Retinal pigment epithelial cell (primary cell): Measurements from ENCODE around the gene F8A3.
"Not testable (repeated sequence)": the region's sequence is repeated elsewhere in the genome, so short reads cannot be mapped to it uniquely, and the experiment has no call there.

ENCODE experiments used
- DNase-seq: peaks from one replicate; pipeline ENCODE4 v3.0.0-alpha.2; 2010; ENCODE audit warnings: low read depth
- H3K4me3 ChIP-seq: 2 replicates; pipeline ENCODE4 v1.5.1; 2011; ENCODE audit warnings: mild to moderate bottlenecking, low read length, control low read depth, moderate library complexity
- CTCF ChIP-seq: conservative IDR thresholded peaks from 2 replicates; pipeline ENCODE4 v1.5.1; 2011; ENCODE audit warnings: low read depth, low read length, control low read depth, inconsistent platforms

Gene F8A3

GRCh38 chrX:155458471-155458870, at the start of gene F8A3:
F8A3 (minus strand) TSS chrX:155458620; CDS start chrX:155458600, 20 bp downstream.
- H3K4me3 ChIP-seq, DNase-seq: not testable (repeated sequence)

- DNase-seq: no peak
- TF ChIP-seq CTCF: no peak
- H3K4me3 ChIP-seq: no peak overlapping the region
Observed at GRCh38 chrX:155505296-155505695, 46.9 kb upstream of the F8A3 start.

GRCh38 chrX:155495134-155495533, 36.7 kb upstream of the F8A3 start:
- not testable (repeated sequence) for DNase-seq, H3K4me3 ChIP-seq

GRCh38 chrX:155491421-155491820, 33.0 kb upstream of the F8A3 start:
- H3K4me3 ChIP-seq, DNase-seq: not testable (repeated sequence)

GRCh38 chrX:155477136-155477535, 18.7 kb upstream of the F8A3 start:
- H3K4me3 ChIP-seq, DNase-seq: not testable (repeated sequence)

- not testable (repeated sequence) for H3K4me3 ChIP-seq, DNase-seq
Observed at GRCh38 chrX:155466269-155466938, 8.0 kb upstream of the F8A3 start.

GRCh38 chrX:155460501-155460900, 2.1 kb upstream of the F8A3 start:
- DNase-seq, H3K4me3 ChIP-seq: not testable (repeated sequence)

GRCh38 chrX:155457761-155458447, 516 bp downstream of the F8A3 start:
- not testable (repeated sequence) for H3K4me3 ChIP-seq, DNase-seq

- no peak overlapping the region for H3K4me3 ChIP-seq
- no peak for TF ChIP-seq CTCF
Observed at GRCh38 chrX:155441097-155441496, 17.3 kb downstream of the F8A3 start.

GRCh38 chrX:155435744-155436112, 22.7 kb downstream of the F8A3 start:
- no peak overlapping the region for H3K4me3 ChIP-seq
- no peak for TF ChIP-seq CTCF
- DNase-seq: no peak

More at GRCh38 chrX:155441097-155441496, 17.3 kb downstream of the F8A3 start:
- no peak for DNase-seq
